IMR-90 (cell line): ENCODE data around the gene TMEM63B. TPM values are rescaled to one million over a fixed set of nuclear protein-coding genes. Genes with fewer than 3 reads are reported as not detected.

ENCODE experiments used
- ATAC-seq: fragments of 200-7000 bp; cut with Tn5 transposase; 2 replicates; pipeline ENCODE4 v1.9.1; 2020; ENCODE audit warnings: low read depth, mild to moderate bottlenecking, moderate library complexity
- BruUV-seq: library from RNA; stranded (reverse); fragments of 400-500 nt; replicated peaks from 2 replicates; lab custom pipeline; 2021; lab: Mats Ljungman, UMichigan
- CTCF ChIA-PET: fragments of 300-600 bp; formaldehyde crosslinking; extraction: SDS; loops from one replicate; lab custom pipeline; 2021; ENCODE audit warnings: antibody characterized with exemption; lab: Yijun Ruan, JAX
- POLR2A ChIA-PET: fragments of 300-600 bp; sonication (Branson Sonifier 250); formaldehyde crosslinking; loops from one replicate; lab custom pipeline; 2022; ENCODE audit warnings: antibody characterized with exemption; ENCODE audit not compliant: unreplicated experiment; lab: Charles Lee
- DNase-seq: peaks from one replicate; pipeline ENCODE4 v3.0.0; 2013
- H2AFZ ChIP-seq: replicated peaks from 2 replicates; pipeline ENCODE3; 2013; ENCODE audit warnings: low read length, mild to moderate bottlenecking; ENCODE audit not compliant: poor library complexity
- H2AK5ac ChIP-seq: 2 replicates; pipeline ENCODE4 v1.6.1; 2013; ENCODE audit warnings: low read depth, low read length, inconsistent platforms
- H2AK9ac ChIP-seq: replicated peaks from 2 replicates; pipeline ENCODE3; 2013; ENCODE audit warnings: mild to moderate bottlenecking, low read depth, low read length, moderate library complexity; ENCODE audit not compliant: poor library complexity
- H2BK120ac ChIP-seq: 2 replicates; pipeline ENCODE4 v1.6.1; 2013; ENCODE audit warnings: low read depth, low read length, inconsistent platforms
- H2BK15ac ChIP-seq: 3 replicates; pipeline ENCODE4 v1.6.1; 2013; ENCODE audit warnings: low read depth, low read length, inconsistent platforms
- H2BK20ac ChIP-seq: 2 replicates; pipeline ENCODE4 v1.6.1; 2013; ENCODE audit warnings: low read depth, mild to moderate bottlenecking, inconsistent platforms, low read length, moderate library complexity
- H2BK5ac ChIP-seq: 2 replicates; pipeline ENCODE4 v1.6.1; 2013; ENCODE audit warnings: mild to moderate bottlenecking, low read depth, low read length, inconsistent platforms; ENCODE audit not compliant: poor library complexity, severe bottlenecking
- H3K14ac ChIP-seq: replicated peaks from 2 replicates; pipeline ENCODE4 v1.6.1; 2013; ENCODE audit warnings: low read depth, low read length, inconsistent platforms
- H3K18ac ChIP-seq: 2 replicates; pipeline ENCODE4 v1.6.1; 2013; ENCODE audit warnings: low read depth, low read length, control low read depth
- H3K23ac ChIP-seq: 2 replicates; pipeline ENCODE4 v1.6.1; 2013; ENCODE audit warnings: low read depth, low read length, inconsistent platforms
- H3K27ac ChIP-seq: 2 replicates; pipeline ENCODE4 v1.5.1; 2013; ENCODE audit warnings: mild to moderate bottlenecking, control low read depth, low read length; ENCODE audit not compliant: insufficient read depth
- H3K27me3 ChIP-seq: 2 replicates; pipeline ENCODE4 v1.6.1; 2013; ENCODE audit warnings: low read length; ENCODE audit not compliant: control insufficient read depth, insufficient read depth
- H3K36me3 ChIP-seq: 2 replicates; pipeline ENCODE4 v1.6.1; 2013; ENCODE audit warnings: low read length, mixed read lengths; ENCODE audit not compliant: control insufficient read depth, insufficient read depth
- H3K4ac ChIP-seq: 2 replicates; pipeline ENCODE4 v1.6.1; 2013; ENCODE audit warnings: low read depth, low read length, inconsistent platforms
- H3K4me1 ChIP-seq: 2 replicates; pipeline ENCODE4 v1.6.1; 2013; ENCODE audit warnings: low read length, mixed read lengths; ENCODE audit not compliant: control insufficient read depth, insufficient read depth
- H3K4me2 ChIP-seq: 2 replicates; pipeline ENCODE4 v1.6.1; 2013; ENCODE audit warnings: low read depth, mild to moderate bottlenecking, control low read depth, low read length, moderate library complexity
- H3K4me3 ChIP-seq: 2 replicates; pipeline ENCODE4 v1.5.1; 2013; ENCODE audit warnings: low read depth, mild to moderate bottlenecking, control low read depth, low read length, moderate library complexity; ENCODE audit not compliant: insufficient read depth
- H3K56ac ChIP-seq: 2 replicates; pipeline ENCODE4 v1.6.1; 2013; ENCODE audit warnings: low read length, inconsistent platforms; ENCODE audit not compliant: insufficient read depth; ENCODE audit errors: extremely low read depth
- H3K79me1 ChIP-seq, 2 experiments: 2 replicates each; pipeline ENCODE4 v1.6.1; 2013; ENCODE audit warnings: low read length in 2 of 2, inconsistent platforms in 1 of 2, low read depth in 1 of 2
- H3K9ac ChIP-seq: 2 replicates; pipeline ENCODE4 v1.6.1; 2013; ENCODE audit warnings: low read depth, low read length, control low read depth
- H3K9me1 ChIP-seq: 2 replicates; pipeline ENCODE4 v1.6.1; 2013; ENCODE audit warnings: low read length, inconsistent platforms; ENCODE audit not compliant: insufficient read depth
- H3K9me3 ChIP-seq: 2 replicates; pipeline ENCODE4 v1.6.1; 2013; ENCODE audit warnings: low read length; ENCODE audit not compliant: control insufficient read depth, insufficient read depth
- H4K20me1 ChIP-seq: 2 replicates; pipeline ENCODE4 v1.6.1; 2013; ENCODE audit warnings: low read length, inconsistent platforms; ENCODE audit not compliant: insufficient read depth
- H4K5ac ChIP-seq: 2 replicates; pipeline ENCODE4 v1.6.1; 2013; ENCODE audit warnings: mild to moderate bottlenecking, low read depth, low read length, control low read depth
- H4K8ac ChIP-seq, 2 experiments: 2 replicates each; pipeline ENCODE4 v1.6.1; 2013; ENCODE audit warnings: low read depth in 2 of 2, low read length in 2 of 2, control low read depth in 1 of 2, inconsistent platforms in 1 of 2
- H4K91ac ChIP-seq: 2 replicates; pipeline ENCODE4 v1.6.1; 2013; ENCODE audit warnings: low read depth, low read length, inconsistent platforms; ENCODE audit not compliant: insufficient read depth
- CEBPB ChIP-seq: IDR thresholded peaks from 2 replicates; pipeline ENCODE4 v1.6.1; 2012; ENCODE audit warnings: low read depth, low read length, improper control_type of control experiment
- CHD1 ChIP-seq: IDR thresholded peaks from 2 replicates; pipeline ENCODE4 v1.6.1; 2012; ENCODE audit warnings: low read depth, low read length, improper control_type of control experiment
- CTCF ChIP-seq: conservative IDR thresholded peaks from 2 replicates; pipeline ENCODE4 v1.5.1; 2012; ENCODE audit warnings: mild to moderate bottlenecking, low read depth, low read length, improper control_type of control experiment
- MXI1 ChIP-seq: IDR thresholded peaks from 2 replicates; pipeline ENCODE4 v1.6.1; 2012; ENCODE audit warnings: low read depth, mild to moderate bottlenecking, low read length, moderate library complexity, borderline replicate concordance
- POLR2A ChIP-seq: IDR thresholded peaks from 2 replicates; pipeline ENCODE4 v1.6.1; 2012; ENCODE audit warnings: mild to moderate bottlenecking, low read depth, low read length
- WGBS, 2 experiments: methylation state at CpG; one replicate each; pipeline versions ENCODE4 v1.1.5 to v1.1.7; 2013; ENCODE audit warnings: missing lambda C conversion rate in 2 of 2; ENCODE audit not compliant: insufficient read length in 1 of 2; ENCODE audit errors: extremely low coverage in 2 of 2; 5-methylcytosine and 5-hydroxymethylcytosine counted together
- dilution Hi-C: fragments of 300-500 bp; cut with HindIII; formaldehyde crosslinking; loops from one replicate; pipeline ENCODE4 v1.14.3; 2018; ENCODE audit warnings: low sequenced_read_pairs; ENCODE audit not compliant: unreplicated experiment
- in situ Hi-C: fragments of 300-500 bp; cut with MboI; formaldehyde crosslinking; loops from 3 replicates; pipeline ENCODE4 v1.14.3; 2019; ENCODE audit warnings: low sequenced_read_pairs, inconsistent platforms, mixed read lengths
- intact Hi-C: fragments of 100-400 bp; cut with micrococcal nuclease; formaldehyde crosslinking; loops from 2 replicates; pipeline ENCODE4 v1.10.0; 2022
- polyA plus RNA-seq, 3 experiments: library from polyadenylated mRNA; depleted of rRNA; stranded (reverse); fragments of >200 nt; gene quantifications; 2 replicates each; pipeline ENCODE4 v1.2.3, GENCODE V29; 2012; ENCODE audit warnings: low replicate concordance in 1 of 3
- total RNA-seq: library from RNA; depleted of rRNA; stranded (reverse); fragments of >200 nt; gene quantifications from 2 replicates; pipeline ENCODE4 v1.2.3, GENCODE V29; 2012
- TF ChIP-seq, protein P1 (sequence below): fragments of 150-350 bp; IDR thresholded peaks from 2 replicates; pipeline ENCODE4 v1.6.1; 2017; ENCODE audit warnings: mild to moderate bottlenecking, antibody characterized with exemption, low read length, low read depth
- TF ChIP-seq, protein P2 (sequence below): fragments of 150-350 bp; IDR thresholded peaks from 2 replicates; pipeline ENCODE4 v1.6.1; 2016; ENCODE audit warnings: low read depth, mild to moderate bottlenecking, low read length, moderate library complexity, borderline replicate concordance

The TMEM63B gene
- total and polyA plus RNA-seq, 2 of the 4 experiments (the other 2 are of a cell fraction), result 12.2 to 42.6 TPM

GRCh38 chr6:44084231-44085014, 42.9 kb upstream of the TMEM63B start:
- Histone ChIP-seq H3K23ac (0 out of 2 replicates have a peak overlapping the region, but pooled peaks have one; percentile 16), H3K4me2 (no peak overlapping the region), H3K9me1 (no peaks in the 10 kb centered on the region), H3K36me3 (0 out of 2 replicates have a peak, but pooled peaks cover 2% of the 10 kb centered on the region), H3K4ac (peak overlapping the region; percentile 15; the same call in 1 of the 2 replicates), H2AK5ac (peak overlapping the region; percentile 42; the same call in 1 of the 2 replicates), H3K9me3 (no peaks in the 10 kb centered on the region), H3K4me3 (no peak overlapping the region), H2AFZ (peak overlapping the region; percentile 34), H2BK5ac (peak overlapping the region; percentile 35), H4K20me1 (no peaks in the 10 kb centered on the region; the same call in 1 of the 2 replicates), H3K18ac (peak overlapping the region; percentile 18), H2BK15ac (no peak overlapping the region), H3K79me1 (no peaks in the 10 kb centered on the region; a peak in 1 of 4 replicates), H3K56ac (no peak overlapping the region), H4K8ac (peak overlapping the region; percentile 11 to 20; a peak in 2 of 4 replicates), H4K91ac (peak overlapping the region; percentile 33; the same call in 1 of the 2 replicates), H2AK9ac (no peak overlapping the region), H3K9ac (no peak overlapping the region), H3K27ac (peak overlapping the region; percentile 31), H2BK20ac (no peak overlapping the region), H2BK120ac (no peak overlapping the region), H4K5ac (peak overlapping the region; percentile 21; the same call in 1 of the 2 replicates), H3K4me1 (peaks cover 11% of the 10 kb centered on the region), H3K14ac (no peak overlapping the region), H3K27me3 (no peaks in the 10 kb centered on the region)
- 95% methylated on average over 9 of the region's 13 CpGs; no CpG with 5 or more reads in 1 of the 2 experiments for WGBS, 2 experiments
- dilution Hi-C loops, result no loop called here
- in situ Hi-C loops, result loop anchor here (5.0 kb wide), 1 partner anchor 417 kb away; no protein-coding TSS in a partner anchor
- peak; percentile 36 for ATAC-seq
- peak; percentile 75 for DNase-seq
- TF ChIP-seq, protein P1, sequence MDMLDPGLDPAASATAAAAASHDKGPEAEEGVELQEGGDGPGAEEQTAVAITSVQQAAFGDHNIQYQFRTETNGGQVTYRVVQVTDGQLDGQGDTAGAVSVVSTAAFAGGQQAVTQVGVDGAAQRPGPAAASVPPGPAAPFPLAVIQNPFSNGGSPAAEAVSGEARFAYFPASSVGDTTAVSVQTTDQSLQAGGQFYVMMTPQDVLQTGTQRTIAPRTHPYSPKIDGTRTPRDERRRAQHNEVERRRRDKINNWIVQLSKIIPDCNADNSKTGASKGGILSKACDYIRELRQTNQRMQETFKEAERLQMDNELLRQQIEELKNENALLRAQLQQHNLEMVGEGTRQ, result no peak
- TF ChIP-seq MXI1, result no peak
- TF ChIP-seq CHD1, result no peak
- no peak for TF ChIP-seq POLR2A
- TF ChIP-seq, protein P2, sequence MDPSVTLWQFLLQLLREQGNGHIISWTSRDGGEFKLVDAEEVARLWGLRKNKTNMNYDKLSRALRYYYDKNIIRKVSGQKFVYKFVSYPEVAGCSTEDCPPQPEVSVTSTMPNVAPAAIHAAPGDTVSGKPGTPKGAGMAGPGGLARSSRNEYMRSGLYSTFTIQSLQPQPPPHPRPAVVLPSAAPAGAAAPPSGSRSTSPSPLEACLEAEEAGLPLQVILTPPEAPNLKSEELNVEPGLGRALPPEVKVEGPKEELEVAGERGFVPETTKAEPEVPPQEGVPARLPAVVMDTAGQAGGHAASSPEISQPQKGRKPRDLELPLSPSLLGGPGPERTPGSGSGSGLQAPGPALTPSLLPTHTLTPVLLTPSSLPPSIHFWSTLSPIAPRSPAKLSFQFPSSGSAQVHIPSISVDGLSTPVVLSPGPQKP, result no peak
- TF ChIP-seq CEBPB, result peak; percentile 31; the same call in 1 of the 2 replicates
- TF ChIP-seq CTCF, result no peak
- CTCF ChIA-PET, result interaction anchor here (0.7 to 1.1 kb wide), 2 partner anchors 12 to 316 kb away, joined by 3 read pairs; no protein-coding TSS in a partner anchor
- BruUV-seq, result no TSS peak
- POLR2A ChIA-PET, result interaction anchor here (0.6 kb wide), 2 partner anchors 192 to 1622 kb away, joined by 4 to 11 read pairs; no protein-coding TSS in a partner anchor
- intact Hi-C loops, result no loop called here
